ENCODE measurements around the gene STAP1.
"Not testable (repeated sequence)": the region's sequence is repeated elsewhere in the genome, so short reads cannot be mapped to it uniquely, and the experiment has no call there.

Gene STAP1, protein sequence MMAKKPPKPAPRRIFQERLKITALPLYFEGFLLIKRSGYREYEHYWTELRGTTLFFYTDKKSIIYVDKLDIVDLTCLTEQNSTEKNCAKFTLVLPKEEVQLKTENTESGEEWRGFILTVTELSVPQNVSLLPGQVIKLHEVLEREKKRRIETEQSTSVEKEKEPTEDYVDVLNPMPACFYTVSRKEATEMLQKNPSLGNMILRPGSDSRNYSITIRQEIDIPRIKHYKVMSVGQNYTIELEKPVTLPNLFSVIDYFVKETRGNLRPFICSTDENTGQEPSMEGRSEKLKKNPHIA

DNA sequence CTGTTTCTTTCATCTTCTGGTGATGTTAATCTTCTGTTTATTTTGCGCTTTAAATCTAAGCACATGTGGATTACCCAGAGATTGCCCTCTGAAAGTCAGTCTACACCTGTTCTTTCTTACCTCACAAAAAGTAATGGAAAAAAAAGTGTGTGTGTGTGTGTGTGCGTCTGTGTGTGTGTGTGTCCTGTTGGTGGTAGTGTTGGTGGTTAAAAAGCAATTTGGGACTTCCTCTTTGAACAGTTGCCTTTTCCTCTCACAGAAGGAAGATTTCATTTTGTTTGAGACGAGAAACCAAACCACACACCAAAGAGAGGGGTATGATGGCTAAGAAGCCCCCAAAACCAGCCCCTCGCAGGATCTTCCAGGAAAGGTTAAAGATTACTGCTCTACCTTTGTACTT, at the start of gene STAP1:
Gene STAP1, plus strand, starts transcription at position 235 of the 400 bp plus-strand sequence. Its CDS starts 83 bp downstream, at position 318.
- in situ Hi-C loops (cut with HindIII; ENCODE audit: low sequenced_read_pairs) = no loop called here

DNA sequence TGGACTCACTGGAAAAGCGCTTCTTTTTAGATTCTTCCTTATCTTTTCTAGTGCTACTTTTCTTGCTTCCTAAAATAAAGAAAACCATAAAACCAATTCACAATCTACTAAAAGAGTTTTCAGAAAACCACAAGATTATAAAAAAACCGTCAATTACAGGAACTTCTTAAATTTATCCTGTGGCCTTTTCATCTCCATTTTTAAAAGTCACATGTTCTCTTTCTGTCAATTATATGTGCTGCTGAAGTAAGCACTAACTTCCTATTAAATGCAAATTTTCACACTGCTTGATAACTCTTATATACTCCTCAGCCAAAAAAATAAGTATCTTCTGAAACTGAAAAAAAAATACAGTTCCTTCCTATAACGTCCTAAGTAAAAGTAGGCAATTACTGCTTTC, 46.0 kb upstream of the STAP1 start:
- in situ Hi-C loops (cut with HindIII; ENCODE audit: low sequenced_read_pairs) = no loop called here

DNA sequence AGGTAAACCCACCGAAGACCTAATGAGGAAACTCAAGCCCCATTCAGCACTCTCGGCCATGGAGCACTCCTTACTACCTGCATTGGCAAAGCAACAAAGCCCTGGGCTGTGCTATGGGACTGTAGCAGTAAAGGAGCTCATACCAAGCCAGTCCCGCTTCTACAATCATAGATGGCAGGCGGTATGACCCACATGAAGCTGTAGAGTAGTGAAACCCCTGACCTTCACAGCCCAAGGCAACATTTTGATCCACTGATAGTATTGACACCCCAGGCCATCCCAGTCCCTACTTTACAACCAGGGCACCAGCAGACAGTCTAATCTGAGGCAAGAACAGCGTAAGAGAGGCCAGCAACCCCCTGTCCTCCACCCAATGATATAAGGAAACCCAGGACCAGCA, 38.4 kb upstream of the STAP1 start:
- in situ Hi-C loops (cut with HindIII; ENCODE audit: low sequenced_read_pairs) = no loop called here

DNA sequence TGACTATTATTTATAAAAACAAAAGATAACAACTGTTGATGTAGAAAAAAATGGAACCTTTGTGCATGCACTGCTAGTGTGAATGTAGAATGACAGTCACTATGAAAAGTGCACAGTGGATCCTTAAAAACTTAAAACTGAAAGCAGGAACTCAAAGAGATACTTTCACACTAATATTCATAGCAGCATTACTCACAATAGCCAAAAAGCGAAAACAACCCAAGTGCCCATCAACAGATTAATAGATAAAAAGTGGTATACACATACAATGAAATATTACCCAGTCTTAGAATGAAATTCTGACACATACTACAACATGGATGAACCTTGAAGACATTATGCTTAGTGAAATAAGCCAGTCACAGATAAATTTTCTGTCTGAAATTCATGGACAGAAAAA, 37.0 kb upstream of the STAP1 start:
- in situ Hi-C loops (cut with HindIII; ENCODE audit: low sequenced_read_pairs) = no loop called here

DNA sequence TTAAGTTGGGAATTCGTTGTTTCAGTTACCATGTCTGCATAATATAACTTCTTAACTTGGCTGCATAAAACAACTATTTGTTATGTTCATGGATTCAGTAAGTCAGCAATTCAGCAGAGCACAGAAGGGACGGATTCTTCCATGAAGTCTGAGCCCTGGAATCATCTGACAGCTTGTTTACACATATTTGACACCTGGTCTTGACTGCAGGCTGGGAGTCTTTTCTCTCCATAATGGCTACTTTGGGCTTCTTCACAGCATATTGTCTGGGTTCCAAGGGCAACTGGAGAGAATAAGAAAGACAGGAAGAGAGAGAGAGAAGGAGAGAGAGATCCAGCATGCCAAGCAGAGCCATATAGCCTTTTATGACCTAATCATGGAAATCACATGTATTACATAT, 36.3 kb upstream of the STAP1 start:
- in situ Hi-C loops (cut with HindIII; ENCODE audit: low sequenced_read_pairs) = no loop called here

DNA sequence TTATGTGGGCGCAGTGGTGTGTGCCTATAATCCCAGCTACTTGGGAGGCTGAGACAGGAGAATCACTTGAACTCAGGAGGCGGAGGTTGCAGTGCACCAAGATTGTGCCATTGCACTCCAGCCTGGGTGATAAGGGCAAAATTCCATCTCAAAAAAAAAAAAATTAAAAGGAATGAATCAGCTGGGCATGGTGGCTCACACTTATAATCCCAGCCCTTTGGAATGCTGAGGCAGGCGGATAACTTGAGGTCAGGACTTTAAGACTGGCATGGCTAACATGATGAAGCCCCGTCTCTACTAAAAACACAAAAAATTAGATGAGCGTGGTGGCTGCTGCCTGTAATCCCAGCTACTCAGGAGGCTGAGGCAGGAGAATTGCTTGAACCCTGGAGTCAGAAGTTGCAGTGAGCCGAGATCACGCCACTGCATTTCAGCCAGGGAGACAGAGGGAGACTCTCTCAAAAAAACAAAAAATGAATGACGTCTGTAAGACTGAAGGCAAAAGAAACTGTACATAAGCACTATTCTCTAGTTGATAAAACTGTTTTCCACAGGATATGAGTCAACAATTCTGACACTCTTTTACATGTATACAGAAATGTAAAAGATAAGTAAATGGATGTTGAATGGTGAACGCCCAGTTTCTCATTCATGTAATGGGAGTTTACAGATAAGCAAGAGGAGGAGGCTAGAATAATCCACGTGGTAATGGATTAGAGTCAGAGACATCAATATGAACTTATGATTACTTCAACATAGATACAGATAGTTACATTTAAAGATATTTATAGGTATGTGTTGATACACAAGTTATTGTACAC, 35.5 kb upstream of the STAP1 start:
- in situ Hi-C loops (cut with HindIII; ENCODE audit: low sequenced_read_pairs) = no loop called here

DNA sequence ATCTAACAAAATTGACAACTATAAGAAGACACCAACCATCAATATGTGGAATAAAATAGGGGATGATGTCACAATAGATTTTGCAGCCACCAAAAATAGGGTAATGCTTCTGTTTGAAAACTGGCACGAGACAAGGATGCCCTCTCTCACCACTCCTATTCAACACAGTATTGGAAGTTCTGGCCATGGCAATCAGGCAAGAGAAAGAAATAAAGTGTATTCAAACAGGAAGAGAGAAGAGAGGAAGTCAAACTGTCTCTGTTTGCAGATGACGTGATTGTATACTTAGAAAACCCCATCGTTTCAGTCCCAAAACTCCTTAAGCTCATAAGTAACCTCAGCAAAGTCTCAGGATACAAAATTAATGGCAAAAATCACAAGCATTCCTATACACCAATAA, 34.4 kb upstream of the STAP1 start:
- in situ Hi-C loops (cut with HindIII; ENCODE audit: low sequenced_read_pairs) = not testable (repeated sequence)

DNA sequence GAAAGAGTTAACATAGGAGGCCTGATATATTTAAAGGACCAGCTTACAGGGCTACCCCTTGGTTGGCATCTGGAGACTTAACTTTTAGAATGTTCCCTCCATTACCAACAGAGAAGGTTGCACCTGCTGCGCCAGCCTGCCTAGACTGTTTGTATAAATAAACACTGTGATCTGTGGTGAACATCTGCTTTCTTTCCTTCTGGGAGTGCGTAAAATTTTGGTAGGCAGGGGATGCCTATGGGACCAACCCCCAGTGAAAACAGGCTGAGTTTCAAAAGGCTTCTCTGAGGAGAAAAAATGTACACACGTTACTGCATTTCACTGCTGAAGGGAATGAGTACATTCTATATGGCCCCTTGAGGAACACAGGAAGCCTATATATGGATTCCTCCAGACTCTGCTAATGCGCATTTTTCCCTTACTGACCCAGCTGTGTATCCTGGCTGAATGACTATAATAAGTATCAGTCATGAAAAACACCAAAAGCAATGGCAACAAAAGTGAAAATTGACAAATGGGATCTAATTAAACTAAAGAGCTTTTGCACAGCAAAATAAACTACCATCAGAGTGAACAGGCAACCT, 27.1 kb upstream of the STAP1 start:
- in situ Hi-C loops (cut with HindIII; ENCODE audit: low sequenced_read_pairs) = no loop called here

DNA sequence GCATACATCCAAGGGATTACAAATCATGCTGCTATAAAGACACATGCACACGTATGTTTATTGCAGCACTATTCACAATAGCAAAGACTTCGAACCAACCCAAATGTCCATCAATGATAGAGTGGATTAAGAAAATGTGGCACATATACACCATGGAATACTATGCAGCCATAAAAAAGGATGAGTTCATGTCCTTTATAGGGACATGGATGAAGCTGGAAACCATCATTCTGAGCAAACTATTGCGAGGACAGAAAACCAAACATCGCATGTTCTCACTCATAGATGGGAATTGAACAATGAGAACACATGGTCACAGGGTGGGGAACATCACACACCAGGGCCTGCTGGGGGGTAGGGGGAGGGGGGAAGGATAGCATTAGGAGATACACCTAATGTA, 26.1 kb upstream of the STAP1 start:
- in situ Hi-C loops (cut with HindIII; ENCODE audit: low sequenced_read_pairs) = not testable (repeated sequence)

DNA sequence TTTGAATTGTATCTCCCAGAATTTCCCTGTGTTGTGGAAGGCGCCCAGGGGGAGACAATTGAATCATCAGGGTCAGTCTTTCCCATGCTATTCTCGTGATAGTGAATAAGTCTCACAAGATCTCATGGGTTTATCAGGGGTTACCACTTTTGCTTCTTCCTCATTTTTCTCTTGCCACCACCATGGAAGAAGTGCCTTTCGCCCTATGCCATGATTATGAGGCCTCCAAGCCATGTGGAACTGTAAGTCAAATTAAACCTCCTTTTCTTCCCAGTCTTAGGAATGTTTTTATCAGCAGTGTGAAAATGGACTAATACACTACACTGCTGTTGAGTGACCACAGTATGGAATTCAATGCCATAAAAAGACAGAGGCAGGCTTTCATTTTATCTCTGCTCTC, 25.4 kb upstream of the STAP1 start:
- in situ Hi-C loops (cut with HindIII; ENCODE audit: low sequenced_read_pairs) = no loop called here

DNA sequence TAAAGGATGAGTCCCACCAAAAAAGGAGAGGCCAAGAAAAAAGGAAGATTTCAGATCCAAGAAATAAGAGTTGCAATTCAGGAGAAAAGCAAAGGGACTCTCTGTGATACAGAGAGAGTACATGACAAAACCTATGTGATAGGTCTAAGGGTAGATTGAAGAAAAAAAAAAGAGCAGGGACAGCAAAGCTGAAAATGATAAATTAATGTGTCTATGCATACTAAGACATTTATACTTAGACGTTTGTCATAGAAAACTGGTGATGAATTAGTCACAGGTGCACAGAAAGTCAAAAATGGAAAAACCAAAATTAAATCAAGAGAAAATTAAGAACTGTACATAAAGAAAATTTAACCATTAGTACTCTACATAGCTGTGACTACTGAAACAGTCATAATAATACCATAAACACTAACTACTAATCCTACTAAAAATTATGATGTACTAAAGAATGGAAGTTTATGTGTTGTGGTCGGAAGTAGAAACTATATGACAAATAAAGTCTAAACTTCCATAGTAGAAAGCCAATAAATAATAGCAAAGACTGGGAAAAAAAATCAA, 23.2 kb upstream of the STAP1 start:
- in situ Hi-C loops (cut with HindIII; ENCODE audit: low sequenced_read_pairs) = no loop called here

DNA sequence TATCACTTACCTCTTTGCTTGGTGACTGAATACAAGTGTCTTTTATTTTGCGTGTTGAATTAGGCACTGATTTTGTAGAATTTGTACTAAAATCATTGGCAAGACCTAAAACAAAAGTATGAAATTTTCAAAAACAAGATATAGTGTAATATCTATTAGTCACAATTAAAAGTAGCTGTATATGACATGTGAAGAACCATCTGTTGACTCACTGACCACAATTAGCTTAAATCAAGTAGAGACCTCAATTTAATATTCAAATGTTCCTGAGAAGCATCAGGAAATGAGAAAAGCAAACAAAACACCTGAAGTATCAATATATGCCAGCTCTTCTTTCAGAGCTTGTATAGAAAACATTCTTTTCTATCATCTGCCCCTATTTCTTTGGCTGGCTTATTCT, 18.7 kb upstream of the STAP1 start:
- in situ Hi-C loops (cut with HindIII; ENCODE audit: low sequenced_read_pairs) = no loop called here

DNA sequence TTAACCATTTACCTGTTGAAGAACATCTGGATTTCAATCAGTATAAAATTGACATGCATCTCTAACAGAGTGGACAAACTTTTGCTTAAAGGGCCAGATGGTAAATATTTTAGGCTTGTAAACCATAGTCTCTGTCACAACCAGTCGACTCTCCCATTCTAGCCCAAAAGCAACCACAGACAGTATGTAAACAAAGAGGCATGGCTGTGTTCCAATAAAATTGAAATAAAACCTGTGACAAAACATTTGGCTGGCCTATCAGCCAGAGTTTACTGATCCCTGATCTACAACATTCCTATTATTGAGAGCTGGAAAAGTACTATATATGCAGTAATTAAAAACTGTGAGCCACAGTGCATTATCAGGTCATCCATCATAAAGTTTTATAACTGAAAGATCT, 16.5 kb upstream of the STAP1 start:
- in situ Hi-C loops (cut with HindIII; ENCODE audit: low sequenced_read_pairs) = no loop called here

DNA sequence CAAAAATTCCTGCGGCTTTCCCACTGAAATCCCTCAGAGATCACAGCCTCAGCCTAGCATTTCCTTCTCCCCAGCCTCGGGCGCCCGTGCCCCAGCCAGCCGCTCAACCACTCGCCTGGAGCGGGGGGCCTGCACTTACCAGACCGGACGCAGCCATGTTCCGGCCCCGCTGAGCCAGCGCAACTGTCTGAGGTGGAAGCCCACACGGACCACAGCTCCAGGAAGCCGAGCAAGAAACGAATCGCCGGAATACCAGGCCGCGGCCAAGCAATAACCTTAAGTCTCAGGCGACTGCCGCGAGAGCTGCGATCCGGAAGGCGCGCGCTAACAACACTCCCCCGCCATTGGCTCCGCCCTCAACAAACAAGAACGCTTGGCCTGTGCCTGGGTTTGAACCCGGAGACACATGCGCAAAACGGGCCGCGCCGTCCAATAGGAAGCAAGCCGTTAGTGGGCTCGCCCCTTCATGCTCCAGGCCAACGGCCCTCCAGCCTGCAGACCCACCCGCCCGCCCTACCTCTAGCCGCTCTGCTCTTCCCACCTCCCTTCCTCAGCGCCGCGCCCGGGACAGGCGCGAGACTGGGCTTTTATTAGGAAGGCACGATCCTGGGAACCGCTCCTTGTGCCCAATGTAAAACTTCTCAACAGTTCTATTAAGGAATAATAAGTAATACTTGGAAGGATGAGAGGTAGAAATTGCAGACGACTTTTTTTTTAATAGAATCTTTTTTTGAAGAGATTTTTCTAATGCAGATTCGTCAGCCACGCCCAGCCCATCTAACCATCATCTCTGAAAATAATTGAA, 13.1 kb upstream of the STAP1 start, which contains the start of gene CENPC:
Gene CENPC, minus strand, starts transcription at position 305 of the 805 bp plus-strand sequence. Its CDS starts 148 bp downstream, at position 157.
- in situ Hi-C loops (cut with HindIII; ENCODE audit: low sequenced_read_pairs) = no loop called here

DNA sequence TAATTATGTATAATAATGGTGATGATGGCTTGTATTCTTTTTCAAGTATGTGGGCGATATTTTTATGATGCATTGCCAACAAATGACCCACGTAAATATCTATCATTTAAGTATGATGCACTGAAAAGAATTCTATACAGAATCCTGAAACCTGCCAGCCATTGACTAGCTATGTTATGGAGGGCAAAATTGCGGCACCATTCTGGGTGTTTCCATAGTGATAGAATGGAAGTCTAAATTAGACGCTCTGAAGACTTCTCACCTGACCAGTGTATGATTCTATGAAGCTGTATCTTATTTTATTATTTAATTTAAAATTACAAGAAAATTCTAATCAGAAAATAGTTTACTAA, 12.5 kb upstream of the STAP1 start:
- in situ Hi-C loops (cut with HindIII; ENCODE audit: low sequenced_read_pairs) = no loop called here

DNA sequence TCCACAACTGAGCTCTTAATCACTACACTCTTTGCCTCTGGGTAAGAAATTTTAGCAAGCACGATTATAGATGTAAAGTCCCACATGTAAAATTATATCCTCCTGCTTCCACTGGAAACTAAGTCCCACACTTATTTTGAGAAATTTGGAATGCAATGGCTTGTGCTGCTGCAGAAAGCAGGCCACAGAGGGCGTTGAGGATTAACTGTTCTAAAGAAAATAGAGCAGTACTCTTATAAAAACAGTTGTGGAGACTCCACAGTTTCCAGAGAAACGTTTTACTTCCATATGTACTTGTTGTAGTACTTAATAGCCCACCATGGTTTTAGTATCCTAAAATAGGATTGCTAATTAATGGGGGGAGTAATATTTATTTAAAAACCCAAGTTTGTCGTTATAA, 11.6 kb upstream of the STAP1 start:
- in situ Hi-C loops (cut with HindIII; ENCODE audit: low sequenced_read_pairs) = no loop called here

DNA sequence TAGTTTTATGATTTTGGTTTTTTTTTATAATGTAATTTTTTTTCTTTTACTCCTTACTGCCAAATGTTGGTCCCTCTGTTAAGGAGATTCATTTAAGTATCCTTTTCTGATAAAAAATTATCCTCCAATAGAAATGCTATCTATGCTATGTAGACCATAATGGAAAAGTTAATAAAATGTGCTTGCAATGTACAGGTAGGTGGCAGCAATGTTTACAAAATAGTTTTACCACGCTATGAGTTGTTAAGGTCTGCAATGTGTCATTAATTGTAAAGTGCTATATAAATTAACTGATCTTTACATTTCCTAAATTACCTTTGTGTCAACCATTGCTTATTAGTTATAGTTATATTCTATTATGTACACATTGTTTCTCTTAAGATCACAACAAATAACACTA, 9.4 kb upstream of the STAP1 start:
- in situ Hi-C loops (cut with HindIII; ENCODE audit: low sequenced_read_pairs) = no loop called here

DNA sequence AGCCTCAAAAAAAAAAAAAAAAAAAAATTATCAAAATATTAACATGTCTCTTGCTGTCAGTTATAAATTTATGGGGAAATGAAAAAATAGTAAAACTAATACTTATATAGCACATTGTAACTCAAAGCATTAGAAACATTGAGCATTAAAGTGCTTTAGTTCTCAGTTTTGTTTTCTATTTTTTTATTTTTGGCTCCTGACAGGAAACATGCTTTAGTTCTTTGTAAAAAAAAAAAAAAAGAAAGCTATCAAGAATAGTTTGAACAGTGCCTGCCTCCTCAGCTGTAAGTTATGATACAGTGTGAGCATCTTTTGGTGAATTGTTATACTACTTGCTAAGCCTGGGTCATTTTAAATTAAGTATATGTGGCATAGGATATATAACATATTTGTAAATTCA, 8.1 kb upstream of the STAP1 start:
- in situ Hi-C loops (cut with HindIII; ENCODE audit: low sequenced_read_pairs) = no loop called here

DNA sequence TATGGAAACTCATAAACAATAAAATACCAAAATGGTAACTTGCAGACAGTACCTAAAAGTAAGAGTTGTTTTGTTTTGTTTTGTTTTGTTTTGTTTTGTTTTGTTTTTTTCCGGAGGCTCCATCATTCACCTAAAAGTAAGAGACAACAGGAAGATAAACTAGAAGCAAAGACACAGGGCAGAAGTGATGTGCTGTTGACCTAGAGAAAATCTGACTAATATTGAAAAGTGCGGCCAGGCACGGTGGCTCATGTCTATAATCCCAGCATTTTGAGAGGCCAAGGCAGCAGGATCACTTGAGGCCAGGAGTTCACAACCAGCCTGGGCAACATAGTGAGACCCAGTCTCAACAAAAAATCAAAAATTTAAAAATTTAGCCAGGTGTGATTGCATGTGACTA, 7.7 kb upstream of the STAP1 start:
- in situ Hi-C loops (cut with HindIII; ENCODE audit: low sequenced_read_pairs) = no loop called here

DNA sequence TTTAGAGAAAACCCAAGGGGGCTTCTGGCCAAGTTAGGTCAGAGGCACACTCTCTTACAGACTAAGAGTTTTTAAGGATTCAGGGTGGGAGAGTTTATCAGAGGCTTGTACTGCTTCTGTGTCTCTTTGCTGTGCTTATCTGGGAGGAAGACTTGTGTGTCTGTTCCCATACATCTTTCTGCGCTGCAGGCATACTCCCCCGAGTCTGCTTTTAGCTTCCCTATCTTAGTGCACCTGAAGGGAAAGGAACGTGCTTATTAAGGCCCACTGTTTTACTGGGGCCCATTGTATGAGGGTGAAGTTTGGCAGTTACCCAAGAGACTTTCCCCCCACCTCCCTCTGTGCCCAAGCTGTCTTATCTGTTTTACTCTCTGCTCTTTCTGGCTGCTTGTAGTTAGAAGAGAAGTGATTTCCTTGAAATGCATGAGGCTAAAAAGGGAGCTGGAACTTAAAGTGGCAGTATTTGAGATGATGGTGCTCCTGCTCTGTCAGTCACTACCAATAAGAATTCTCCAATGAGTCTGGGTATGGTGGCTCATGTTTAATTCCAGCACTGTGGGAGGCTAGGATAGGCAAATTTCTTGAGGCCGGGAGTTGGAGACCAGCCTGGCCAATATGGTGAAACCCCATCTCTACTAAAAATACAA, 6.3 kb upstream of the STAP1 start:
- in situ Hi-C loops (cut with HindIII; ENCODE audit: low sequenced_read_pairs) = not testable (repeated sequence)
